ENCODE data around the gene SSX2IP. TPM values are rescaled to one million over a fixed set of nuclear protein-coding genes. Genes with fewer than 3 reads are reported as not detected.

Gene SSX2IP
- total and polyA plus RNA-seq, 2 donors from 2014 or later = 12.1 to 18.2 TPM

GRCh38 chr1:84705513-84705912 is 15.3 kb upstream of the SSX2IP start:
- no peak for DNase-seq
- FAIRE-seq = no peak

GRCh38 chr1:84704872-84705417 is 14.7 kb upstream of the SSX2IP start:
- no peak for FAIRE-seq
- intact Hi-C loops (cut with DNase I) = no loop called here
- H3K4me1 ChIP-seq (ENCODE audit: control insufficient read depth in 2 of 3, insufficient read depth in 2 of 3, low read depth in 1 of 3, low read length in 3 of 3) = peaks cover 0 to 13% (median 2%) of the 10 kb centered on the region in 3 donors

More at GRCh38 chr1:84705513-84705912, 15.3 kb upstream of the SSX2IP start:
- Histone ChIP-seq H3K27ac (ENCODE audit: low read depth in 2 of 2, low read length in 2 of 2) (no peak overlapping the region), H3K4me3 (ENCODE audit: low read length in 3 of 3) (peak overlapping the region in 1 of 3 donors; percentile 2), H3K36me3 (ENCODE audit: control insufficient read depth in 2 of 3, insufficient read depth in 3 of 3, low read length in 3 of 3) (no peaks in the 10 kb centered on the region), H3K4me1 (ENCODE audit: control insufficient read depth in 2 of 3, insufficient read depth in 2 of 3, low read depth in 1 of 3, low read length in 3 of 3) (peaks cover 0 to 11% (median 2%) of the 10 kb centered on the region in 3 donors), H3K9ac (ENCODE audit: low read length in 3 of 3) (no peak overlapping the region), H3K9me3 (ENCODE audit: control insufficient read depth in 2 of 3, insufficient read depth in 1 of 3, low read length in 3 of 3) (no peaks in the 10 kb centered on the region), H3K27me3 (ENCODE audit: control insufficient read depth, insufficient read depth, low read length) (no peaks in the 10 kb centered on the region)
- no peak for TF ChIP-seq CTCF (IDR thresholded peaks at IDR 0.05; ENCODE audit: borderline replicate concordance, extremely low read depth, insufficient read depth)
- intact Hi-C loops (cut with DNase I) = no loop called here

GRCh38 chr1:84703431-84703830 is 13.2 kb upstream of the SSX2IP start:
- no peak for FAIRE-seq
- no peak overlapping the region for H3K4me3 ChIP-seq (ENCODE audit: low read length in 3 of 3)
- H3K4me1 ChIP-seq (ENCODE audit: control insufficient read depth in 2 of 3, insufficient read depth in 2 of 3, low read depth in 1 of 3, low read length in 3 of 3) = peaks cover 0 to 22% (median 5%) of the 10 kb centered on the region in 3 donors
- H3K27me3 ChIP-seq (ENCODE audit: control insufficient read depth, insufficient read depth, low read length) = no peaks in the 10 kb centered on the region
- H3K9ac ChIP-seq (ENCODE audit: low read length in 3 of 3) = no peak overlapping the region
- TF ChIP-seq CTCF (IDR thresholded peaks at IDR 0.05; ENCODE audit: borderline replicate concordance, extremely low read depth, insufficient read depth) = no peak
- DNase-seq = no peak
- H3K9me3 ChIP-seq (ENCODE audit: control insufficient read depth in 2 of 3, insufficient read depth in 1 of 3, low read length in 3 of 3) = no peaks in the 10 kb centered on the region
- intact Hi-C loops (cut with DNase I) = no loop called here
- no peaks in the 10 kb centered on the region for H3K36me3 ChIP-seq (ENCODE audit: control insufficient read depth in 2 of 3, insufficient read depth in 3 of 3, low read length in 3 of 3)
- no peak overlapping the region for H3K27ac ChIP-seq (ENCODE audit: low read depth in 2 of 2, low read length in 2 of 2)

More at GRCh38 chr1:84704872-84705417, 14.7 kb upstream of the SSX2IP start:
- DNase-seq = no peak
- no peak overlapping the region for H3K27ac ChIP-seq (ENCODE audit: low read depth in 2 of 2, low read length in 2 of 2)
- H3K27me3 ChIP-seq (ENCODE audit: control insufficient read depth, insufficient read depth, low read length) = no peaks in the 10 kb centered on the region
- peak overlapping the region in 1 of 3 donors; percentile 2 for H3K4me3 ChIP-seq (ENCODE audit: low read length in 3 of 3)
- no peak for TF ChIP-seq CTCF (IDR thresholded peaks at IDR 0.05; ENCODE audit: borderline replicate concordance, extremely low read depth, insufficient read depth)
- H3K9me3 ChIP-seq (ENCODE audit: control insufficient read depth in 2 of 3, insufficient read depth in 1 of 3, low read length in 3 of 3) = no peaks in the 10 kb centered on the region
- no peak overlapping the region for H3K9ac ChIP-seq (ENCODE audit: low read length in 3 of 3)
- no peaks in the 10 kb centered on the region for H3K36me3 ChIP-seq (ENCODE audit: control insufficient read depth in 2 of 3, insufficient read depth in 3 of 3, low read length in 3 of 3)

- Histone ChIP-seq H3K9me3 (ENCODE audit: control insufficient read depth in 2 of 3, insufficient read depth in 1 of 3, low read length in 3 of 3) (no peaks in the 10 kb centered on the region), H3K4me1 (ENCODE audit: control insufficient read depth in 2 of 3, insufficient read depth in 2 of 3, low read depth in 1 of 3, low read length in 3 of 3) (peaks cover 0 to 23% (median 5%) of the 10 kb centered on the region in 3 donors), H3K27me3 (ENCODE audit: control insufficient read depth, insufficient read depth, low read length) (no peaks in the 10 kb centered on the region), H3K4me3 (ENCODE audit: low read length in 3 of 3) (no peak overlapping the region), H3K9ac (ENCODE audit: low read length in 3 of 3) (no peak overlapping the region), H3K27ac (ENCODE audit: low read depth in 2 of 2, low read length in 2 of 2) (no peak overlapping the region), H3K36me3 (ENCODE audit: control insufficient read depth in 2 of 3, insufficient read depth in 3 of 3, low read length in 3 of 3) (no peaks in the 10 kb centered on the region)
- DNase-seq (no peak), FAIRE-seq (no peak)
- TF ChIP-seq CTCF (IDR thresholded peaks at IDR 0.05; ENCODE audit: borderline replicate concordance, extremely low read depth, insufficient read depth) = no peak
- intact Hi-C loops (cut with DNase I) = no loop called here
These were observed 11.9 kb upstream of the SSX2IP start for GRCh38 chr1:84702143-84702542.
